HG03571 (cell line): Measurements from ENCODE around the gene PRR14L.
A peak's percentile ranks its signal among the peaks of the same experiment; 100 is the strongest.

Experiments
- ATAC-seq: cut with Tn5 transposase; IDR thresholded peaks from one replicate; pipeline ENCODE4 v1.9.1; 2021; ENCODE audit not compliant: unreplicated experiment

The PRR14L gene

GRCh38 chr22:31647066-31647465 lies 102.9 kb downstream of the PRR14L start:
- ATAC-seq = no peak

- no peak for ATAC-seq
Observed at GRCh38 chr22:31646186-31647019, 103.5 kb downstream of the PRR14L start.

GRCh38 chr22:31639436-31640039 lies 110.4 kb downstream of the PRR14L start:
- no peak for ATAC-seq

- ATAC-seq = no peak
Observed at GRCh38 chr22:31637891-31638618, 111.9 kb downstream of the PRR14L start.

GRCh38 chr22:31637447-31637890 lies 112.5 kb downstream of the PRR14L start:
- peak; percentile 53 for ATAC-seq

DNA sequence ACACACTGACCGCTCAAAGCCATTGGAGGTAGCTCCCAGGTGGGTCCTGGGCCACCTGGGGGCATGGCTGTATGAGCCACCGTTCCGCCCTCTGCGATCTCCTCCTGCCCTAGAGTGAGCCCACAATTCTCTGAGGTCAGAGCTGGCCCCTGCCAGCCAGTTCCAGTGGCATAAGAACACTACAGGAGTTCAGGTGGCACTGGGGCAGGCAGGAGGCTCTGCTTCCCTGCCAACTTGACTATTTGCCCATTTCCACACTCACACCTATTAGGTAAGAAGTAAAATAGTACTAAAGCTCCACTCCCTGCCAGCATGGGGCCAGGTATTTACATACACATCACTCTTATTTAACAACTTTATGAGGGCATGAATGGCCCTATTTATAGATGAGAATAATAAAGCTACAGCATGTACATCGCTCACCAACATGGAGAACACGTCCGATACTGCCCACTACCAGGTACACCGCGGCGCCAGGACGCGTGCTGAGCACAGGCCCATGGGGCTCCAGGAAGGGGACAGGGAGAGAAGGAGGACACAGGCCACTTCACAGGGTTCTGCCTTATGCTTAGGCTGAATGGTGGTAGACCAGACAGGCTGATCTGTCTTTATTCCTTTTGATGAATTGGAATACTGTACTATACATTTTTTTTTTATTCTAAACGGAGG lies 114.2 kb downstream of the PRR14L start:
- ATAC-seq = no peak

- no peak for ATAC-seq
Observed at GRCh38 chr22:31631436-31631835, 118.5 kb downstream of the PRR14L start.
